H9 (cell line): ENCODE data around the gene EYA4. TPM values are rescaled to one million over a fixed set of nuclear protein-coding genes. Genes with fewer than 3 reads are reported as not detected.

ENCODE experiments used
- DNase-seq: peaks from one replicate; pipeline ENCODE4 v3.0.0-alpha.2; 2017
- H2AFZ ChIP-seq: one replicate; pipeline ENCODE4 v1.6.1; 2013; ENCODE audit warnings: mild to moderate bottlenecking, low read length, control low read depth, moderate library complexity
- H2AK5ac ChIP-seq: 2 replicates; pipeline ENCODE4 v1.6.1; 2013; ENCODE audit warnings: low read length, control low read depth, mixed read lengths; ENCODE audit not compliant: insufficient read length
- H2BK120ac ChIP-seq: one replicate; pipeline ENCODE4 v1.6.1; 2013; ENCODE audit warnings: low read depth, mild to moderate bottlenecking, low read length, control low read depth, inconsistent platforms; ENCODE audit not compliant: poor library complexity, severe bottlenecking
- H2BK12ac ChIP-seq: 2 replicates; pipeline ENCODE4 v1.6.1; 2013; ENCODE audit warnings: low read length, control low read depth, mixed read lengths, low read depth; ENCODE audit not compliant: insufficient read length
- H2BK15ac ChIP-seq: 2 replicates; pipeline ENCODE4 v1.6.1; 2013; ENCODE audit warnings: low read depth, low read length, control low read depth
- H2BK20ac ChIP-seq: one replicate; pipeline ENCODE4 v1.6.1; 2013; ENCODE audit warnings: low read depth, mild to moderate bottlenecking, low read length, control low read depth, inconsistent platforms; ENCODE audit not compliant: poor library complexity, severe bottlenecking
- H2BK5ac ChIP-seq: 2 replicates; pipeline ENCODE4 v1.6.1; 2013; ENCODE audit warnings: low read length, control low read depth, mixed read lengths; ENCODE audit not compliant: insufficient read length
- H3K14ac ChIP-seq: 2 replicates; pipeline ENCODE4 v1.6.1; 2013; ENCODE audit warnings: low read length, control low read depth; ENCODE audit not compliant: insufficient read depth
- H3K18ac ChIP-seq: 2 replicates; pipeline ENCODE4 v1.6.1; 2013; ENCODE audit warnings: low read depth, mild to moderate bottlenecking, mixed read lengths, low read length, control low read depth; ENCODE audit not compliant: insufficient read length
- H3K23ac ChIP-seq: 2 replicates; pipeline ENCODE4 v1.6.1; 2013; ENCODE audit warnings: low read length, control low read depth, mixed read lengths, low read depth; ENCODE audit not compliant: insufficient read length
- H3K23me2 ChIP-seq: 2 replicates; pipeline ENCODE4 v1.6.1; 2013; ENCODE audit warnings: low read depth, mild to moderate bottlenecking, mixed read lengths, low read length, control low read depth; ENCODE audit not compliant: insufficient read length, poor library complexity, severe bottlenecking
- H3K27ac ChIP-seq: 2 replicates; pipeline ENCODE4 v1.5.1; 2013; ENCODE audit warnings: low read length, control low read depth, mixed read lengths, low read depth; ENCODE audit not compliant: insufficient read length
- H3K27me3 ChIP-seq: 2 replicates; pipeline ENCODE4 v1.6.1; 2013; ENCODE audit warnings: low read length, control low read depth, inconsistent platforms; ENCODE audit not compliant: insufficient read depth
- H3K4ac ChIP-seq: 2 replicates; pipeline ENCODE4 v1.6.1; 2013; ENCODE audit warnings: low read depth, mild to moderate bottlenecking, control low read depth, inconsistent platforms, low read length, moderate library complexity
- H3K4me1 ChIP-seq: 2 replicates; pipeline ENCODE4 v1.6.1; 2013; ENCODE audit warnings: low read length, control low read depth, inconsistent platforms; ENCODE audit not compliant: insufficient read depth
- H3K4me2 ChIP-seq: 2 replicates; pipeline ENCODE4 v1.6.1; 2013; ENCODE audit warnings: low read length, control low read depth, mixed read lengths; ENCODE audit not compliant: insufficient read length, insufficient read depth
- H3K56ac ChIP-seq: 2 replicates; pipeline ENCODE4 v1.6.1; 2013; ENCODE audit warnings: low read depth, mild to moderate bottlenecking, mixed read lengths, low read length, control low read depth; ENCODE audit not compliant: insufficient read length
- H3K79me1 ChIP-seq: 2 replicates; pipeline ENCODE4 v1.6.1; 2013; ENCODE audit warnings: low read depth, mild to moderate bottlenecking, moderate library complexity, low read length, control low read depth, inconsistent platforms; ENCODE audit not compliant: insufficient read depth, poor library complexity, severe bottlenecking
- H3K79me2 ChIP-seq: 2 replicates; pipeline ENCODE4 v1.6.1; 2013; ENCODE audit warnings: low read length, control low read depth, inconsistent platforms; ENCODE audit not compliant: insufficient read depth
- H3K9ac ChIP-seq: 2 replicates; pipeline ENCODE4 v1.6.1; 2013; ENCODE audit warnings: low read length, control low read depth, mixed read lengths; ENCODE audit not compliant: insufficient read length; ENCODE audit errors: extremely low read depth
- H3K9me3 ChIP-seq: one replicate; pipeline ENCODE4 v1.6.1; 2013; ENCODE audit warnings: low read depth, low read length, inconsistent platforms; ENCODE audit not compliant: control insufficient read depth
- H3T11ph ChIP-seq: one replicate; pipeline ENCODE4 v1.6.1; 2013; ENCODE audit warnings: mild to moderate bottlenecking, low read length, control low read depth, inconsistent platforms
- H4K20me1 ChIP-seq: one replicate; pipeline ENCODE4 v1.6.1; 2013; ENCODE audit not compliant: control insufficient read depth, insufficient read length, insufficient read depth
- H4K5ac ChIP-seq: 2 replicates; pipeline ENCODE4 v1.6.1; 2013; ENCODE audit warnings: low read depth, mild to moderate bottlenecking, mixed read lengths, low read length, control low read depth; ENCODE audit not compliant: insufficient read length
- H4K8ac ChIP-seq: replicated peaks from 2 replicates; pipeline ENCODE4 v1.6.1; 2013; ENCODE audit warnings: low read length, control low read depth, mixed read lengths, low read depth; ENCODE audit not compliant: insufficient read length
- H4K91ac ChIP-seq: 2 replicates; pipeline ENCODE4 v1.6.1; 2013; ENCODE audit warnings: low read depth, mild to moderate bottlenecking, moderate library complexity, mixed read lengths, low read length, control low read depth; ENCODE audit not compliant: insufficient read length
- H3K27ac Mint-ChIP-seq, 3 experiments: 2 replicates in 2 of 3; 3 replicates in 1 of 3; pipeline ENCODE4 v1.8.0; 2020 to 2021; ENCODE audit warnings: mixed read lengths in 3 of 3, mild to moderate bottlenecking in 1 of 3, moderate library complexity in 1 of 3
- H3K27me3 Mint-ChIP-seq: 2 replicates; pipeline ENCODE4 v1.8.0; 2021; ENCODE audit warnings: low read depth, mild to moderate bottlenecking, moderate library complexity, mixed read lengths
- H3K36me3 Mint-ChIP-seq, 3 experiments: 2 replicates in 2 of 3; 3 replicates in 1 of 3; pipeline ENCODE4 v1.8.0; 2020 to 2021; ENCODE audit warnings: low read depth in 3 of 3, mixed read lengths in 3 of 3; ENCODE audit not compliant: insufficient read depth in 1 of 3
- H3K4me1 Mint-ChIP-seq, 2 experiments: 2 replicates each; pipeline ENCODE4 v1.8.0; 2020; ENCODE audit warnings: mixed read lengths in 2 of 2
- H3K4me3 Mint-ChIP-seq, 2 experiments: 2 replicates in 1 of 2; 3 replicates in 1 of 2; pipeline ENCODE4 v1.8.0; 2020 to 2021; ENCODE audit warnings: mild to moderate bottlenecking in 2 of 2, mixed read lengths in 2 of 2, moderate library complexity in 1 of 2
- H3K9me3 Mint-ChIP-seq, 2 experiments: 2 replicates in 1 of 2; 3 replicates in 1 of 2; pipeline ENCODE4 v1.8.0; 2020; ENCODE audit warnings: mild to moderate bottlenecking in 2 of 2, mixed read lengths in 2 of 2, moderate library complexity in 1 of 2
- CTCF ChIP-seq: fragments of 200-600 bp; sonication (generic); conservative IDR thresholded peaks from 3 replicates; pipeline ENCODE4 v1.8.0; 2021; ENCODE audit warnings: antibody characterized with exemption, mild to moderate bottlenecking
- WGBS: extraction: QIAGEN DNeasy Blood & Tissue Kit; methylation state at CpG from one replicate; pipeline ENCODE4 v1.1.7; 2013; ENCODE audit warnings: missing lambda C conversion rate, low lambda C conversion rate, mixed read lengths; ENCODE audit not compliant: insufficient read length; ENCODE audit errors: extremely low coverage; 5-methylcytosine and 5-hydroxymethylcytosine counted together
- total RNA-seq: library from RNA; stranded (reverse); gene quantifications from 2 replicates; pipeline ENCODE4 v1.2.1, GENCODE V29; 2021

EYA4 gene
- total RNA-seq, 1 experiment from 2014 or later = 0.26 TPM

GRCh38 chr6:133266186-133266585 lies 25.0 kb downstream of the EYA4 start:
- H3K18ac ChIP-seq = no peak overlapping the region
- H3K14ac ChIP-seq = no peak overlapping the region
- H3K9me3 ChIP-seq = no peaks in the 10 kb centered on the region
- H3K23me2 ChIP-seq = no peaks in the 10 kb centered on the region
- no peak overlapping the region for H2AK5ac ChIP-seq
- H3K56ac ChIP-seq = no peak overlapping the region
- Mint-ChIP-seq H3K27me3 (0 out of 2 replicates have a peak, but pooled peaks cover 2% of the 10 kb centered on the region), H3K4me3 (no peak overlapping the region), H3K27ac (no peak overlapping the region), H3K9me3 (no peaks in the 10 kb centered on the region), H3K36me3 (no peaks in the 10 kb centered on the region), H3K4me1 (no peaks in the 10 kb centered on the region)
- no peak overlapping the region for H3K9ac ChIP-seq
- H3K27ac ChIP-seq = no peak overlapping the region
- no peak overlapping the region for H2BK12ac ChIP-seq
- H4K8ac ChIP-seq = no peak overlapping the region
- H3K4me2 ChIP-seq = no peak overlapping the region
- H3K27me3 ChIP-seq = no peaks in the 10 kb centered on the region
- no peak overlapping the region for H3T11ph ChIP-seq
- H2BK15ac ChIP-seq = no peak overlapping the region
- no peak for TF ChIP-seq CTCF
- H2BK120ac ChIP-seq = no peak overlapping the region
- H3K4ac ChIP-seq = no peak overlapping the region
- H4K91ac ChIP-seq = no peak overlapping the region
- no CpG with 5 or more reads among the region's 2 CpGs for WGBS
- H4K20me1 ChIP-seq = no peaks in the 10 kb centered on the region
- no peak overlapping the region for H2BK5ac ChIP-seq
- DNase-seq = no peak
- H3K79me1 ChIP-seq = no peaks in the 10 kb centered on the region
- H3K79me2 ChIP-seq = no peaks in the 10 kb centered on the region
- no peak overlapping the region for H3K23ac ChIP-seq
- no peaks in the 10 kb centered on the region for H3K4me1 ChIP-seq
- H2AFZ ChIP-seq = no peak overlapping the region
- H2BK20ac ChIP-seq = no peak overlapping the region
- H4K5ac ChIP-seq = no peak overlapping the region
